Measurements from ENCODE around the gene SEMA4B.
"Not testable (repeated sequence)": the region's sequence is repeated elsewhere in the genome, so short reads cannot be mapped to it uniquely, and the experiment has no call there.

The SEMA4B gene

DNA sequence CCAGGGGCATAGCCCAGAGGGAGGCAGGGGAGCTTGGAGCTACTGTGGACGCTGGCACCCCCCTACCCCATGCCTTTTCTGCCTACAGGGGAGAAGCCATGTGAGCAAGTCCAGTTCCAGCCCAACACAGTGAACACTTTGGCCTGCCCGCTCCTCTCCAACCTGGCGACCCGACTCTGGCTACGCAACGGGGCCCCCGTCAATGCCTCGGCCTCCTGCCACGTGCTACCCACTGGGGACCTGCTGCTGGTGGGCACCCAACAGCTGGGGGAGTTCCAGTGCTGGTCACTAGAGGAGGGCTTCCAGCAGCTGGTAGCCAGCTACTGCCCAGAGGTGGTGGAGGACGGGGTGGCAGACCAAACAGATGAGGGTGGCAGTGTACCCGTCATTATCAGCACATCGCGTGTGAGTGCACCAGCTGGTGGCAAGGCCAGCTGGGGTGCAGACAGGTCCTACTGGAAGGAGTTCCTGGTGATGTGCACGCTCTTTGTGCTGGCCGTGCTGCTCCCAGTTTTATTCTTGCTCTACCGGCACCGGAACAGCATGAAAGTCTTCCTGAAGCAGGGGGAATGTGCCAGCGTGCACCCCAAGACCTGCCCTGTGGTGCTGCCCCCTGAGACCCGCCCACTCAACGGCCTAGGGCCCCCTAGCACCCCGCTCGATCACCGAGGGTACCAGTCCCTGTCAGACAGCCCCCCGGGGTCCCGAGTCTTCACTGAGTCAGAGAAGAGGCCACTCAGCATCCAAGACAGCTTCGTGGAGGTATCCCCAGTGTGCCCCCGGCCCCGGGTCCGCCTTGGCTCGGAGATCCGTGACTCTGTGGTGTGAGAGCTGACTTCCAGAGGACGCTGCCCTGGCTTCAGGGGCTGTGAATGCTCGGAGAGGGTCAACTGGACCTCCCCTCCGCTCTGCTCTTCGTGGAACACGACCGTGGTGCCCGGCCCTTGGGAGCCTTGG, 27.0 kb downstream of the SEMA4B start:
- DNase-seq, result no peak

- DNase-seq, result no peak
These were observed 27.8 kb downstream of the SEMA4B start for GRCh38 chr15:90228960-90229359.

GRCh38 chr15:90230071-90230494, 29.0 kb downstream of the SEMA4B start:
- no peak for DNase-seq

DNA sequence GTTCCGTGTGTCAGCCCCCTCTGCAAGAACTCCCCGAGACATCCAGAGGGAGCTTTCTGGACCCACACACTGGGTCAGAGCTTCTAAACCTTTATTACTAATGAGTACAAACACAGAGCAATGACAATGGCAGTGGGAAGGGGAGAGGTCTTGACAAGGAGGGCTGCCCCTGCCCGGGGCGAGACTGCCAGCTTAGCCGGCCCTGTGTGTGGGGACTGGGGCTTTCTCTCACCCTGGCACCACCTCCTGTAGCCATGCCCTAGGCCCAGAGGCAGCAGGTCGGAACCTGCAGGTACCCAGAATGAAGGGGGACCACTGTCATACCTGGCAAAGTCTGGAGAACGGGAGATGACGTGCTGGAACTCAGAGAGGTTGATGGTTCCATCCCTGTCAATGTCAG, 29.5 kb downstream of the SEMA4B start:
- DNase-seq, result no peak

- no peak for DNase-seq
These were observed 30.2 kb downstream of the SEMA4B start for GRCh38 chr15:90231028-90232017.

GRCh38 chr15:90232196-90232595, 31.1 kb downstream of the SEMA4B start:
- DNase-seq, result no peak

- DNase-seq, result no peak
These were observed 31.8 kb downstream of the SEMA4B start for GRCh38 chr15:90232941-90233386.

DNA sequence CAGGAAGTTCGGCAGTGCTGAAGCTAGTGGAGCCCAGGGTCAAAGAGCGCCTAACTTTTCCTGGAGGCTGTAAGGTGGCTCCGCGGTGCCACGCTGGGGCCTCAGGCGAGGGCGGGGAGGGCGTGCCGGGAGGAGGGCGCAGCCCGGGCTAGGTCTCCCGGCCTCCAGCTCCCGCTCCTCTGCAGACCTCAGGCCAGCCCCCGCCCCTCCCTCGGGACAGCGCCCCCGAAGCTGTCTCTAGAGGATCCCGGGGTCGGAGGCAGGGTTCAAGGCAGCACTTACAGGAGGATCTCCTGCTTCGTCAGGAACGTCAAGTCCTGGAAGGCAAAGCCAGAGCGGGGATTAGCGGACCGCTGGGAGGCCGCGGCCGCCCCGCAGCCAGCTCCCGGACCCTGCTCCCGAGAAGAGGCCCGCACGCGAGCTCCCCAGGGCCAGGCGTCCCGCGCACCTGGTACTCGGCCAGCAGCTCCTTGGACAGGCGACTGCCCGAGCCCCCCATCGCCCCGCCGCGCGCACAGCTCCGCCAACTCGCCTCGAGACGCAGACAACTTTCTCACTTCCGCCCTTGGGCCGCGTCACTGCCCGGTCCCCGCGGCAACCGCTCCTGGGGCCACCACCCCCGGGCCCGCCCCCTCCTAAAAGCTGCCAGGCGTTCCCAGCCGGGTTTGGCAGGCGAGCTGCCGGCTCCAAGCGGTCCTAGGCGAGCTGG, 32.4 kb downstream of the SEMA4B start, which contains the start of gene CIB1:
TSS of gene CIB1 (minus strand) at position 555 of the 709 bp plus-strand sequence. CDS start at position 499, 56 bp downstream.
- DNase-seq, result peak; percentile 93

DNA sequence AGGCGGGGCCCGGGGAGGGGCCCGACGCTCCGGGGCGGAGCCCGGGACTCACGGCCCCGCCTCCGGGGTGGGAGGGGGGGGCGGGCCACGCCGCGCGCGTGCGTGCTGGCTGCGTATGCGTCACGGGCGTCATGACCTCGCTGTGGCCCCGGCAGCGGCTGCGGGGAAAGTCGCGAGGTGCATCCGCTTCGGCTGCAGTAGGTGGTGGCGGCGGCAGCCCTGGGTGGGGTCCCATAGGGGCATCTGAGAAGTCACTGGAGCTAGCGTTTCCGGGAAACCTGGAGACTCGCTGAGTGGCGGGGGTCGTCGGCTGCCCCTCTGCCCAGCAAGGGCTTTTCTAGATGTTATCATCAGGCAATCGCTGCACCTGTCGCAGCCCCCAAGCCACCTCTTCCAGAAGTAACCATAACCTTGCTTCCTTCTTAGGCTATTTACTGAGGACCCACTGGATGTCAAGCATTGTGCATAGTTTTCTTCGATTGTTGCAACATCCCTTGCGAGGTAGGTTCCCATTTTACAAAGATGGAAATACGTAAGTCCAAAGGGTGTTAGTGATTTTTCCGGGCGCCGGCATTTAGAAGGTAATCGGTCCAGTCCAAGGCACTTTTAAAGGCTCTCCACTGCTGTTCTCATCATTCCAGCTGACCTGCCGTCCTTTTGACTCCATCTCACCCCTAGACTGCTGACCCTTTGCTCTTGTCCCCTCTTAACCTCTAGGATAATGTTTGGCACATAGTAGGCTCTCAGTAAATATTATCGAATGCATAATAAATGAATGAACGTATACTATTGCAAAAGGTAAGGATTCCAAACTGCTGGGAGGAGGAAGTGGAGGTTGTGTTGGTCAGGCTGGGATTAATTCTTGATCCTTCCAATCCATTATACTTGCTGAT, 33.2 kb downstream of the SEMA4B start, which contains the start of gene GDPGP1:
TSS of gene GDPGP1 (plus strand) at position 114 of the 893 bp plus-strand sequence. CDS start 6,700 bp downstream, outside the sequence.
- DNase-seq, result no peak

GRCh38 chr15:90239371-90239770, 38.2 kb downstream of the SEMA4B start:
- no peak for DNase-seq

DNA sequence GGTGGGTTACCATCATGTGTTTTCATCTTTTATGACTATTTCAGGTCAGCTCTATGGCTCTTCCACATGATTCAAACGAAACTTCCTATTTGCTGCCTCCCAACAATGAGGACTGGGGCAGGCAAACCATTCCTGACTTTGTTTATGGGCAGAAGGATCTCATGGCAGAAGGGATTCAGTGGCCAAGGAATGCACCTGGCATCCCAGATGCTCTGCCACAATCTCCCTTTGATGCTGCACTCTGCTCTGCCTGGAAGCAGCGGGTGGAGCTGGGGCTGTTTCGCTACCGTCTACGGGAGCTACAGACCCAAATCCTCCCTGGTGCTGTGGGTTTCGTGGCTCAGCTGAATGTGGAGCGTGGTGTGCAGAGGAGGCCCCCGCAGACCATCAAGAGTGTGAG, 39.7 kb downstream of the SEMA4B start:
- DNase-seq, result no peak

- DNase-seq, result no peak
These were observed 40.4 kb downstream of the SEMA4B start for GRCh38 chr15:90241343-90242192.

GRCh38 chr15:90243943-90244639, 43.0 kb downstream of the SEMA4B start:
- no peak for DNase-seq

GRCh38 chr15:90248789-90249202, 47.7 kb downstream of the SEMA4B start:
- no peak for DNase-seq

- DNase-seq, result peak; percentile 84
These were observed 48.2 kb downstream of the SEMA4B start, which contains the start of gene TTLL13 for GRCh38 chr15:90249203-90249863. Gene TTLL13, plus strand, starts transcription at chr15:90249556. Its CDS starts 1,075 bp downstream, at chr15:90250631.

GRCh38 chr15:90257776-90258175, 56.6 kb downstream of the SEMA4B start:
- no peak for DNase-seq

- DNase-seq, result no peak
These were observed 58.4 kb downstream of the SEMA4B start for GRCh38 chr15:90259524-90259923.

DNA sequence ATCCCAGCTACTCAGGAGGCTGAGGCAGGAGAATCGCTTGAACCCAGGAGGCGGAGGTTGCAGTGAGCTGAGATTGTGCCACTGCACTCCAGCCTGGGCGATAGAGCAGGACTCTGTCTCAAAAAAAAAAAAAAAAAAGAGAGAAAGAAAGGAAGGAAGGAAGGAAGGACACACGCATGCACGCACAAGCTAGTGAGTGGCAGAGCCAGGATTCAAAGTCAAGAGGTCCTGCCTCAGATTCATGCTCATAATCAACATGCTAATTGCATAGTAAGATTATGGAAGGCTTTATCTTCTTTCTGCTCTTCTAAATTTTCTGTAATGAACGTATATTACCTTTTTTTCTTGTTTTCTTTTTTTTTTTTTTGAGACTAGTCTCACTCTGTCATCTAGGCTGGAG, 59.6 kb downstream of the SEMA4B start:
- not testable (repeated sequence) for DNase-seq

DNA sequence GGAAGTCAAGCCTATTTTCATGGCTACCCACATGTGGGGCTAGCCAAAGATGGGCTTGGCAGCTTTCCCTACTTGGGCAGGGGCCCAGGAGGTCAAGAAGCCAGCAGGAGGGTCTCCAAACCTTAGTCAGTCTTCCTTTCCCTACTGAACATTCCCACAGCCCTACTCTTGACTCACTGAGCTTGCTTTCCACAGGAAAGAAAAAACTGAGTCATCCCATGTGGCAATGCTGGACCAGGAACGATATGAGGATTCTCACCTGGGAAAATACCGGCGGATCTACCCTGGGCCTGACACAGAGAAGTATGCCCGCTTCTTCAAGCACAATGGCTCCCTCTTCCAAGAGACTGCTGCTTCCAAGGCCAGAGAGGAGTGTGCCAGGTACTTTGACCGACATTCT, 60.7 kb downstream of the SEMA4B start:
- DNase-seq, result no peak

Measured in NCI-H774 (cell line).